HG03025 (cell line): ENCODE results near the gene DEFB129.
"Not testable (repeated sequence)": the region's sequence is repeated elsewhere in the genome, so short reads cannot be mapped to it uniquely, and the experiment has no call there.

Experiments
- ATAC-seq: cut with Tn5 transposase; IDR thresholded peaks from one replicate; pipeline ENCODE4 v1.9.1; 2021; ENCODE audit warnings: mild to moderate bottlenecking, moderate library complexity; ENCODE audit not compliant: unreplicated experiment, low FRiP score

The DEFB129 gene

GRCh38 chr20:226958-227357 is at the start of gene DEFB129:
TSS of gene DEFB129 (plus strand) at chr20:227258. CDS start at chr20:227289, 31 bp downstream.
- no peak for ATAC-seq

GRCh38 chr20:184288-184687 is 42.8 kb upstream of the DEFB129 start:
- no peak for ATAC-seq

- no peak for ATAC-seq
Measured at GRCh38 chr20:187733-188132, 39.3 kb upstream of the DEFB129 start.

- no peak for ATAC-seq
Measured at GRCh38 chr20:189611-190010, 37.4 kb upstream of the DEFB129 start, which contains the start of gene DEFB128. TSS of gene DEFB128 (minus strand) at chr20:189711. CDS start at chr20:189623, 88 bp downstream.

GRCh38 chr20:198225-198624 is 28.8 kb upstream of the DEFB129 start:
- ATAC-seq, result no peak

- ATAC-seq, result no peak
Measured at GRCh38 chr20:199996-200395, 27.1 kb upstream of the DEFB129 start.

- not testable (repeated sequence) for ATAC-seq
Measured at GRCh38 chr20:203630-204029, 23.4 kb upstream of the DEFB129 start.

GRCh38 chr20:208942-209566 is 18.0 kb upstream of the DEFB129 start:
- ATAC-seq, result no peak

GRCh38 chr20:210809-211502 is 16.1 kb upstream of the DEFB129 start:
- no peak for ATAC-seq

GRCh38 chr20:214383-214782 is 12.7 kb upstream of the DEFB129 start:
- ATAC-seq, result no peak

- ATAC-seq, result no peak
Measured at GRCh38 chr20:215796-216195, 11.3 kb upstream of the DEFB129 start.

- ATAC-seq, result no peak
Measured at GRCh38 chr20:217266-217665, 9.8 kb upstream of the DEFB129 start.

GRCh38 chr20:219290-220115 is 7.6 kb upstream of the DEFB129 start:
- no peak for ATAC-seq

- ATAC-seq, result no peak
Measured at GRCh38 chr20:221258-221830, 5.7 kb upstream of the DEFB129 start.

GRCh38 chr20:225879-226278 is 1.2 kb upstream of the DEFB129 start:
- not testable (repeated sequence) for ATAC-seq

- ATAC-seq, result no peak
Measured at GRCh38 chr20:227439-228105, 514 bp downstream of the DEFB129 start.

GRCh38 chr20:235891-236290 is 8.8 kb downstream of the DEFB129 start:
- ATAC-seq, result no peak

- no peak for ATAC-seq
Measured at GRCh38 chr20:237489-237888, 10.4 kb downstream of the DEFB129 start.

- no peak for ATAC-seq
Measured at GRCh38 chr20:237929-238328, 10.9 kb downstream of the DEFB129 start.

- no peak for ATAC-seq
Measured at GRCh38 chr20:242905-243304, 15.8 kb downstream of the DEFB129 start.
